ENCODE measurements around the gene AP2S1.

Gene AP2S1

GRCh38 chr19:46839752-46840497, 10.7 kb downstream of the AP2S1 start:
- H3K36me3 ChIP-seq (ENCODE audit: insufficient read depth, low read length) = no peaks in the 10 kb centered on the region; the same call in 1 of the 2 replicates
- no peaks in the 10 kb centered on the region for H3K27me3 ChIP-seq (ENCODE audit: insufficient read depth, low read length, poor library complexity, severe bottlenecking)
- no peaks in the 10 kb centered on the region for H3F3A ChIP-seq (ENCODE audit: low read depth)
- no peak overlapping the region for H3K9ac ChIP-seq (ENCODE audit: low read depth, low read length, poor library complexity, severe bottlenecking)
- no peak overlapping the region for H2AFZ ChIP-seq (ENCODE audit: low read length)
- no peaks in the 10 kb centered on the region for H3K9me2 ChIP-seq (replicated peaks; ENCODE audit: low read depth, low read length)
- H3K9me3 ChIP-seq (ENCODE audit: insufficient read depth, low read depth, low read length) = no peaks in the 10 kb centered on the region
- no peaks in the 10 kb centered on the region for H3K4me1 ChIP-seq (ENCODE audit: insufficient read depth, low read length, poor library complexity, severe bottlenecking)
- TF ChIP-seq CTCF (conservative IDR thresholded peaks at IDR 0.05; ENCODE audit: low read length) (no peak), EZH2phosphoT487 (IDR thresholded peaks at IDR 0.05; ENCODE audit: borderline replicate concordance) (no peak)
- no peak overlapping the region for H3K4me3 ChIP-seq (ENCODE audit: low read length, poor library complexity, severe bottlenecking)
- H3K4me2 ChIP-seq (ENCODE audit: low read depth, low read length, poor library complexity, severe bottlenecking) = no peak overlapping the region
- no peaks in the 10 kb centered on the region for H3K79me2 ChIP-seq (ENCODE audit: insufficient read depth, low read length)
- no peaks in the 10 kb centered on the region for H4K20me1 ChIP-seq (ENCODE audit: insufficient read depth, low read length, poor library complexity, severe bottlenecking)

DNA sequence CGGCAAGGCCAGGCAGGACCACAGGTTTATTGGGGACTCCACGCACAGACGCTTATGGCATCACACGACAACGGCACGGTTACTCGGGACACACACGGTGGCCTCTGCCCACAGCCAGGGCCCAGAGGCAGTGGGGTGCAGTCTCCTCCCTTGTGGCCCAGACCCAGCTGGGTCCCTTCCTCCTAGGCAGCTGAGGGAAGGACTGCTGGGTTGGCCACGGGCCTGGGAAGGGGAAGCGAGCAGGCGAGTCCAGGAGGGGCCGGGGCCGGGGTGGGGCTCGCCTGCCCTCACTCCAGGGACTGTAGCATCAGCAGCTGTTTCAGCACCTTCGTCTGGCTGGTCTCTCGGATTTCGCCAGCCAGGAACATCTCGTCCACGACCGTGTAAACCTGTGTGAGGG, 12.5 kb downstream of the AP2S1 start:
- Histone ChIP-seq H4K20me1 (ENCODE audit: insufficient read depth, low read length, poor library complexity, severe bottlenecking) (no peaks in the 10 kb centered on the region), H3K9ac (ENCODE audit: low read depth, low read length, poor library complexity, severe bottlenecking) (no peak overlapping the region), H2AFZ (ENCODE audit: low read length) (no peak overlapping the region), H3K9me3 (ENCODE audit: insufficient read depth, low read depth, low read length) (no peaks in the 10 kb centered on the region), H3K79me2 (ENCODE audit: insufficient read depth, low read length) (no peaks in the 10 kb centered on the region), H3K4me3 (ENCODE audit: low read length, poor library complexity, severe bottlenecking) (no peak overlapping the region), H3K9me2 (replicated peaks; ENCODE audit: low read depth, low read length) (no peaks in the 10 kb centered on the region), H3K27me3 (ENCODE audit: insufficient read depth, low read length, poor library complexity, severe bottlenecking) (no peaks in the 10 kb centered on the region), H3K4me2 (ENCODE audit: low read depth, low read length, poor library complexity, severe bottlenecking) (no peak overlapping the region), H3K4me1 (ENCODE audit: insufficient read depth, low read length, poor library complexity, severe bottlenecking) (no peaks in the 10 kb centered on the region), H3K36me3 (ENCODE audit: insufficient read depth, low read length) (no peaks in the 10 kb centered on the region; the same call in 1 of the 2 replicates), H3F3A (ENCODE audit: low read depth) (no peaks in the 10 kb centered on the region)
- TF ChIP-seq CTCF (conservative IDR thresholded peaks at IDR 0.05; ENCODE audit: low read length) = no peak
- TF ChIP-seq EZH2phosphoT487 (IDR thresholded peaks at IDR 0.05; ENCODE audit: borderline replicate concordance) = no peak

GRCh38 chr19:46834984-46835383, 15.7 kb downstream of the AP2S1 start:
- TF ChIP-seq CTCF (conservative IDR thresholded peaks at IDR 0.05; ENCODE audit: low read length) (no peak), EZH2phosphoT487 (IDR thresholded peaks at IDR 0.05; ENCODE audit: borderline replicate concordance) (no peak)
- no peaks in the 10 kb centered on the region for H4K20me1 ChIP-seq (ENCODE audit: insufficient read depth, low read length, poor library complexity, severe bottlenecking)
- no peaks in the 10 kb centered on the region for H3K9me2 ChIP-seq (replicated peaks; ENCODE audit: low read depth, low read length)
- H3K36me3 ChIP-seq (ENCODE audit: insufficient read depth, low read length) = no peaks in the 10 kb centered on the region; the same call in 1 of the 2 replicates
- H3K9ac ChIP-seq (ENCODE audit: low read depth, low read length, poor library complexity, severe bottlenecking) = no peak overlapping the region
- no peaks in the 10 kb centered on the region for H3K9me3 ChIP-seq (ENCODE audit: insufficient read depth, low read depth, low read length)
- H3K79me2 ChIP-seq (ENCODE audit: insufficient read depth, low read length) = no peaks in the 10 kb centered on the region
- no peak overlapping the region for H3K4me2 ChIP-seq (ENCODE audit: low read depth, low read length, poor library complexity, severe bottlenecking)
- H3F3A ChIP-seq (ENCODE audit: low read depth) = no peaks in the 10 kb centered on the region
- H3K4me1 ChIP-seq (ENCODE audit: insufficient read depth, low read length, poor library complexity, severe bottlenecking) = no peaks in the 10 kb centered on the region
- no peak overlapping the region for H2AFZ ChIP-seq (ENCODE audit: low read length)
- H3K4me3 ChIP-seq (ENCODE audit: low read length, poor library complexity, severe bottlenecking) = no peak overlapping the region
- H3K27me3 ChIP-seq (ENCODE audit: insufficient read depth, low read length, poor library complexity, severe bottlenecking) = no peaks in the 10 kb centered on the region

Measured in Loucy (cell line).